ENCODE data around the gene ATG2B.

DNA sequence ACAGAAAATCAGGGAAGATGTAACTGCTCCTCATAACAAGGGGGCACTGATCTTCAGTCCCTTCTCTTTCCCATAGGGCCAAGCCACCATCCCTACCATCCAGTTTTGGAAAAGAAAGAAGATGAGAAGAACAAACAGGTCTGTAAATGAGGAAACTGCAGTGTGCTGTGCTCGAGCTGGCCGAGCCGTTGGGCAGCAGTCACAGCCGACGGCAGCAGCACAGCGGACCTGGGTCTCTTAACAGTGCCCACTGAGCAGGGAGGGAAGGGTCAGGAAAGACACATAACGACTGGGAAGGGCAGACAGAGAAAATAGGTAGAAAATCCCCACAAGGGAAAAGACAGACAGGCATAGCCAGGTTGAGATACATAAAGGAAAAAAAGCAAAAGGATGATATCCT is 68.9 kb downstream of the ATG2B start:
- TF ChIP-seq, protein P1, sequence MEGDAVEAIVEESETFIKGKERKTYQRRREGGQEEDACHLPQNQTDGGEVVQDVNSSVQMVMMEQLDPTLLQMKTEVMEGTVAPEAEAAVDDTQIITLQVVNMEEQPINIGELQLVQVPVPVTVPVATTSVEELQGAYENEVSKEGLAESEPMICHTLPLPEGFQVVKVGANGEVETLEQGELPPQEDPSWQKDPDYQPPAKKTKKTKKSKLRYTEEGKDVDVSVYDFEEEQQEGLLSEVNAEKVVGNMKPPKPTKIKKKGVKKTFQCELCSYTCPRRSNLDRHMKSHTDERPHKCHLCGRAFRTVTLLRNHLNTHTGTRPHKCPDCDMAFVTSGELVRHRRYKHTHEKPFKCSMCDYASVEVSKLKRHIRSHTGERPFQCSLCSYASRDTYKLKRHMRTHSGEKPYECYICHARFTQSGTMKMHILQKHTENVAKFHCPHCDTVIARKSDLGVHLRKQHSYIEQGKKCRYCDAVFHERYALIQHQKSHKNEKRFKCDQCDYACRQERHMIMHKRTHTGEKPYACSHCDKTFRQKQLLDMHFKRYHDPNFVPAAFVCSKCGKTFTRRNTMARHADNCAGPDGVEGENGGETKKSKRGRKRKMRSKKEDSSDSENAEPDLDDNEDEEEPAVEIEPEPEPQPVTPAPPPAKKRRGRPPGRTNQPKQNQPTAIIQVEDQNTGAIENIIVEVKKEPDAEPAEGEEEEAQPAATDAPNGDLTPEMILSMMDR (IDR thresholded peaks at IDR 0.05; ENCODE audit: extremely low read depth in 1 of 2, insufficient read depth in 1 of 2, low read depth in 1 of 2, low read length in 2 of 2) = no peak
- TF ChIP-seq POLR2AphosphoS5 (IDR thresholded peaks at IDR 0.05; ENCODE audit: insufficient read depth, low read depth, low read length) (no peak), EZH2 (IDR thresholded peaks at IDR 0.05; ENCODE audit: borderline replicate concordance, low read depth, low read length, severe bottlenecking) (no peak), MYC (IDR thresholded peaks at IDR 0.05; ENCODE audit: low read depth, low read length) (no peak), POLR2A (IDR thresholded peaks at IDR 0.05; ENCODE audit: low read depth, low read length) (no peak), JUN (IDR thresholded peaks at IDR 0.05; ENCODE audit: borderline replicate concordance, insufficient read depth, insufficient read length, low read depth) (no peak), GATA2 (IDR thresholded peaks at IDR 0.05; ENCODE audit: insufficient read depth, insufficient read length, low read depth, low read length) (no peak), FOS (IDR thresholded peaks at IDR 0.05; ENCODE audit: borderline replicate concordance, insufficient read depth, low read length) (no peak)
- TF ChIP-seq, protein P2, sequence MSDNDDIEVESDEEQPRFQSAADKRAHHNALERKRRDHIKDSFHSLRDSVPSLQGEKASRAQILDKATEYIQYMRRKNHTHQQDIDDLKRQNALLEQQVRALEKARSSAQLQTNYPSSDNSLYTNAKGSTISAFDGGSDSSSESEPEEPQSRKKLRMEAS (IDR thresholded peaks at IDR 0.05; ENCODE audit: insufficient read depth, insufficient read length) = no peak

Data from endothelial cell of umbilical vein (primary cell).